Neural progenitor cell (in vitro differentiated cells): Measurements from ENCODE around the gene DYSF. TPM values are rescaled to one million over a fixed set of nuclear protein-coding genes. Genes with fewer than 3 reads are reported as not detected.

ENCODE experiments used
- DNase-seq: peaks from one replicate; pipeline ENCODE4 v3.0.0-alpha.2; 2016; ENCODE audit warnings: low spot score
- H2AFZ ChIP-seq: fragments of 200-600 bp; sonication (generic); replicated peaks from 2 replicates; pipeline ENCODE4 v1.6.1; 2016; ENCODE audit warnings: antibody characterized with exemption
- H3F3A ChIP-seq: fragments of 200-600 bp; sonication (generic); 2 replicates; pipeline ENCODE4 v1.6.1; 2016; ENCODE audit warnings: antibody characterized with exemption, low read depth
- H3K27ac ChIP-seq: fragments of 200-600 bp; sonication (generic); 2 replicates; pipeline ENCODE4 v1.5.1; 2016; ENCODE audit warnings: mild to moderate bottlenecking
- H3K27me3 ChIP-seq: fragments of 200-600 bp; sonication (generic); 2 replicates; pipeline ENCODE4 v1.6.1; 2016; ENCODE audit warnings: mild to moderate bottlenecking, moderate library complexity
- H3K36me3 ChIP-seq: fragments of 200-600 bp; sonication (generic); 2 replicates; pipeline ENCODE4 v1.5.1; 2016
- H3K4me1 ChIP-seq: fragments of 200-600 bp; sonication (generic); 2 replicates; pipeline ENCODE4 v1.6.1; 2016; ENCODE audit warnings: mixed run types
- H3K4me2 ChIP-seq: fragments of 200-600 bp; sonication (generic); 2 replicates; pipeline ENCODE4 v1.6.1; 2016
- H3K4me3 ChIP-seq: fragments of 200-600 bp; sonication (generic); 2 replicates; pipeline ENCODE4 v1.5.1; 2016
- H3K79me2 ChIP-seq: fragments of 200-600 bp; sonication (generic); 2 replicates; pipeline ENCODE4 v1.6.1; 2016; ENCODE audit warnings: low read depth
- H3K9ac ChIP-seq: fragments of 200-600 bp; sonication (generic); 2 replicates; pipeline ENCODE4 v1.6.1; 2016
- H3K9me3 ChIP-seq: fragments of 200-600 bp; sonication (generic); 2 replicates; pipeline ENCODE4 v1.5.1; 2016; ENCODE audit warnings: low read depth
- H4K20me1 ChIP-seq: fragments of 200-600 bp; sonication (generic); 2 replicates; pipeline ENCODE4 v1.6.1; 2016; ENCODE audit warnings: low read depth
- H3K27ac Mint-ChIP-seq: 3 replicates; pipeline ENCODE4 v1.8.0; 2021; ENCODE audit warnings: mixed read lengths
- H3K27me3 Mint-ChIP-seq: 2 replicates; pipeline ENCODE4 v1.8.0; 2022; ENCODE audit warnings: low read depth, mild to moderate bottlenecking, inconsistent platforms, moderate library complexity, mixed read lengths; ENCODE audit not compliant: insufficient read depth
- H3K36me3 Mint-ChIP-seq: 3 replicates; pipeline ENCODE4 v1.8.0; 2021; ENCODE audit warnings: mixed read lengths
- H3K4me1 Mint-ChIP-seq: 3 replicates; pipeline ENCODE4 v1.8.0; 2021; ENCODE audit warnings: mixed read lengths
- H3K4me3 Mint-ChIP-seq: 3 replicates; pipeline ENCODE4 v1.8.0; 2021; ENCODE audit warnings: mild to moderate bottlenecking, moderate library complexity, mixed read lengths
- H3K9me3 Mint-ChIP-seq: 3 replicates; pipeline ENCODE4 v1.8.0; 2020; ENCODE audit warnings: mixed read lengths
- EZH2 ChIP-seq: fragments of 200-600 bp; sonication (generic); IDR thresholded peaks from 2 replicates; pipeline ENCODE4 v1.6.1; 2017; ENCODE audit warnings: antibody characterized with exemption, mild to moderate bottlenecking, moderate library complexity
- EZH2phosphoT487 ChIP-seq: fragments of 200-600 bp; sonication (generic); IDR thresholded peaks from 2 replicates; pipeline ENCODE4 v1.6.1; 2017; ENCODE audit warnings: antibody characterized with exemption
- total RNA-seq: library from RNA; depleted of rRNA; stranded (reverse); fragments of >200 nt; gene quantifications from 2 replicates; pipeline ENCODE4 v1.2.3, GENCODE V29; 2015; ENCODE audit warnings: low replicate concordance
- TF ChIP-seq, protein P1 (sequence below): fragments of 200-600 bp; sonication (generic); IDR thresholded peaks from 2 replicates; pipeline ENCODE4 v1.5.1; 2017; ENCODE audit warnings: antibody characterized with exemption, mild to moderate bottlenecking

Gene DYSF
- total RNA-seq, 1 donor from 2014 or later: 0.39 TPM

DNA sequence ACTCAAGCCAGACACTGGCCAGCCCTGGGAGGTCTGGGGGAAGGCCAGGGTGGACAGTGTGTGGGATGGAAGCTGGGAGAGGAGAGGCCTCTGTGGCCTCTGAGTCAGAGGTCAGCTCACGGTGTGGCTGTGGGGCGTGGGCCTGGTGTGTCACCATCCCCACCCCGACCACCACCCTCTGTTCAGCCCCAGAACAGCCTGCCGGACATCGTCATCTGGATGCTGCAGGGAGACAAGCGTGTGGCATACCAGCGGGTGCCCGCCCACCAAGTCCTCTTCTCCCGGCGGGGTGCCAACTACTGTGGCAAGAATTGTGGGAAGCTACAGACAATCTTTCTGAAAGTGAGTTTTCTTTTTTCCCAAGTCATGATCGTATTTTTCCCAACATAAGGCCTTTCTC is 110.5 kb downstream of the DYSF start:
- H3K9me3 ChIP-seq: no peaks in the 10 kb centered on the region
- H2AFZ ChIP-seq: no peak overlapping the region
- no peaks in the 10 kb centered on the region for H4K20me1 ChIP-seq
- no peak for DNase-seq
- Mint-ChIP-seq H3K4me3 (no peak overlapping the region), H3K4me1 (no peaks in the 10 kb centered on the region), H3K9me3 (no peaks in the 10 kb centered on the region), H3K27ac (no peak overlapping the region), H3K36me3 (no peaks in the 10 kb centered on the region), H3K27me3 (peaks cover 2% of the 10 kb centered on the region)
- H3K27ac ChIP-seq: no peak overlapping the region
- H3K27me3 ChIP-seq: no peaks in the 10 kb centered on the region
- H3K79me2 ChIP-seq: no peaks in the 10 kb centered on the region
- H3K9ac ChIP-seq: no peak overlapping the region
- TF ChIP-seq EZH2phosphoT487 (no peak), EZH2 (no peak)
- TF ChIP-seq, protein P1, sequence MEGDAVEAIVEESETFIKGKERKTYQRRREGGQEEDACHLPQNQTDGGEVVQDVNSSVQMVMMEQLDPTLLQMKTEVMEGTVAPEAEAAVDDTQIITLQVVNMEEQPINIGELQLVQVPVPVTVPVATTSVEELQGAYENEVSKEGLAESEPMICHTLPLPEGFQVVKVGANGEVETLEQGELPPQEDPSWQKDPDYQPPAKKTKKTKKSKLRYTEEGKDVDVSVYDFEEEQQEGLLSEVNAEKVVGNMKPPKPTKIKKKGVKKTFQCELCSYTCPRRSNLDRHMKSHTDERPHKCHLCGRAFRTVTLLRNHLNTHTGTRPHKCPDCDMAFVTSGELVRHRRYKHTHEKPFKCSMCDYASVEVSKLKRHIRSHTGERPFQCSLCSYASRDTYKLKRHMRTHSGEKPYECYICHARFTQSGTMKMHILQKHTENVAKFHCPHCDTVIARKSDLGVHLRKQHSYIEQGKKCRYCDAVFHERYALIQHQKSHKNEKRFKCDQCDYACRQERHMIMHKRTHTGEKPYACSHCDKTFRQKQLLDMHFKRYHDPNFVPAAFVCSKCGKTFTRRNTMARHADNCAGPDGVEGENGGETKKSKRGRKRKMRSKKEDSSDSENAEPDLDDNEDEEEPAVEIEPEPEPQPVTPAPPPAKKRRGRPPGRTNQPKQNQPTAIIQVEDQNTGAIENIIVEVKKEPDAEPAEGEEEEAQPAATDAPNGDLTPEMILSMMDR: no peak
- no peak overlapping the region for H3K4me3 ChIP-seq
- no peaks in the 10 kb centered on the region for H3K4me1 ChIP-seq
- H3K36me3 ChIP-seq: no peaks in the 10 kb centered on the region
- no peaks in the 10 kb centered on the region for H3F3A ChIP-seq
- no peak overlapping the region for H3K4me2 ChIP-seq

DNA sequence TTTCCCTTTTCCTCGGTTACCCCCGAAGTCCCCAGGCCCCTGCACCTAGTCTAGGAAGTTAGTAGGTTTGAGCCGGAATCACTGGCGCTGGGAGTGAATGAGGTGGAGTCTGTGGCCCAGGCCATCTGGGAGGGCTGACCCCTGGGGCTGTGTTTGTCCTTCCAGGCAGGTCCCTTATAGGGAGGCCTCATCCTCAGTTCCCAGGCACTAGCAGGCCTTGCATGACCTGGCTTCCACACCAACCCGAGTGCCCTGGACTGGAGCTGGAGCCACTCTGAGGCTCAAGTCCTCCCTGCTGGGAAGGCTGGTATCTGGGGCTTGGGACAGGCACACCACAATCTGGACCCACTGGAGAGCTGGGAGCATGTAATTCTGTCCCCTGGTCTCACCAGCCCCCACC is 111.0 kb downstream of the DYSF start:
- Mint-ChIP-seq H3K9me3 (no peaks in the 10 kb centered on the region), H3K27ac (no peak overlapping the region), H3K36me3 (no peaks in the 10 kb centered on the region), H3K27me3 (peaks cover 2% of the 10 kb centered on the region), H3K4me1 (no peaks in the 10 kb centered on the region), H3K4me3 (no peak overlapping the region)
- Histone ChIP-seq H3K9ac (no peak overlapping the region), H3K4me3 (no peak overlapping the region), H3K9me3 (no peaks in the 10 kb centered on the region), H3K4me2 (no peak overlapping the region), H4K20me1 (no peaks in the 10 kb centered on the region), H3K79me2 (no peaks in the 10 kb centered on the region), H3K36me3 (no peaks in the 10 kb centered on the region), H2AFZ (no peak overlapping the region), H3K27ac (no peak overlapping the region), H3K27me3 (no peaks in the 10 kb centered on the region), H3F3A (no peaks in the 10 kb centered on the region), H3K4me1 (no peaks in the 10 kb centered on the region)
- no peak for TF ChIP-seq EZH2phosphoT487
- TF ChIP-seq, protein P1: no peak
- no peak for TF ChIP-seq EZH2
- DNase-seq: no peak

DNA sequence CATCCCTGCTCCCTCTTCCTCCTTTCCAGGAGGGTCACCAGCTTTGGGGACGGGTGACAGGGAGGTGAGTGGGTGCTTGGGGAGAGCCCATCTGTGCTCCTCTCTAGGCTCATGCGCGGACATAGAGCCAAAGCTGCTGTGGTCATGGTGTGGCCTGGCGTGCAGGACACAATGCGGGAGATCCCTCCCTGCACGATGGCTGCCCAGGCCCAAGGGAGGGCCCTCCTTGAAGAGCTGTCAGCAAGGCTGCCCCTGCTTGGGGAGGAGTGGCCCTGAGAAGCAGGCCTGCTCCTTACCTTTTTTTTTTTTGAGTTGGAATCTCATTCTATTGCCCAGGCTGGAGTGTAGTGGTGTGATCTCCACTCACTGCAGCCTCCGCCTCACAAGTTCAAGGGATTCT is 111.4 kb downstream of the DYSF start:
- H3K27ac ChIP-seq: no peak overlapping the region
- H3K27me3 ChIP-seq: no peaks in the 10 kb centered on the region
- no peaks in the 10 kb centered on the region for H3K9me3 Mint-ChIP-seq
- no peaks in the 10 kb centered on the region for H3K4me1 ChIP-seq
- H3K4me3 ChIP-seq: no peak overlapping the region
- no peak overlapping the region for H3K4me3 Mint-ChIP-seq
- no peaks in the 10 kb centered on the region for H3K79me2 ChIP-seq
- no peak overlapping the region for H3K27ac Mint-ChIP-seq
- H3K36me3 Mint-ChIP-seq: no peaks in the 10 kb centered on the region
- no peaks in the 10 kb centered on the region for H3K36me3 ChIP-seq
- no peaks in the 10 kb centered on the region for H4K20me1 ChIP-seq
- H3K27me3 Mint-ChIP-seq: peaks cover 3% of the 10 kb centered on the region
- H3K4me2 ChIP-seq: no peak overlapping the region
- no peaks in the 10 kb centered on the region for H3F3A ChIP-seq
- no peaks in the 10 kb centered on the region for H3K4me1 Mint-ChIP-seq
- DNase-seq: no peak
- H3K9ac ChIP-seq: no peak overlapping the region
- TF ChIP-seq EZH2phosphoT487 (no peak), EZH2 (no peak)
- TF ChIP-seq, protein P1: no peak
- no peaks in the 10 kb centered on the region for H3K9me3 ChIP-seq
- H2AFZ ChIP-seq: no peak overlapping the region

DNA sequence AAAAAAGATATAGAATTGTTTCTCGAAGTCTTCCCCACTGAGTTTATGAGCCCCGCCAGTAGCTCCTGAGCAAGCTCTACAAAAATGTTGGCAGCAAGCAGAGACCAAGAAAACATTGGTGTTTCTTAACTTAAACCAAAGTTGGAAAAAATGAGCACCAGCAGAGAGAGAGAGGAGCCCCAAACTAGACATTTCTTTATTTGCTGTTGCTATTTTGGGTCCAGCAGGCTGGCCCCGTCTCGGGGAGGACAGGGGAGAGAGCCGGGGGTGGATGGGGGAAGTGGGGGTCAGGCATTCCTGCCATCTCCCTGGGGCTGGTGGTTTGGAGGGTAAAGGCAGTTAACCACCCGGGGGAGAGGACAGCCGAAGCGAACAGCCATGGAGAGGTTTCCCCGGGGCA is 113.0 kb downstream of the DYSF start:
- peaks cover 5% of the 10 kb centered on the region for H3K27me3 Mint-ChIP-seq
- H2AFZ ChIP-seq: no peak overlapping the region
- no peaks in the 10 kb centered on the region for H3K79me2 ChIP-seq
- no peaks in the 10 kb centered on the region for H3K9me3 Mint-ChIP-seq
- H3K27me3 ChIP-seq: no peaks in the 10 kb centered on the region
- H3K4me3 Mint-ChIP-seq: no peak overlapping the region
- H3K4me1 Mint-ChIP-seq: no peaks in the 10 kb centered on the region
- no peaks in the 10 kb centered on the region for H3F3A ChIP-seq
- no peak overlapping the region for H3K4me2 ChIP-seq
- no peaks in the 10 kb centered on the region for H3K9me3 ChIP-seq
- H3K36me3 ChIP-seq: no peaks in the 10 kb centered on the region
- H3K9ac ChIP-seq: no peak overlapping the region
- H4K20me1 ChIP-seq: no peaks in the 10 kb centered on the region
- no peak overlapping the region for H3K4me3 ChIP-seq
- H3K27ac Mint-ChIP-seq: no peak overlapping the region
- no peak overlapping the region for H3K27ac ChIP-seq
- H3K36me3 Mint-ChIP-seq: no peaks in the 10 kb centered on the region
- no peaks in the 10 kb centered on the region for H3K4me1 ChIP-seq
- DNase-seq: no peak
- TF ChIP-seq EZH2 (no peak), EZH2phosphoT487 (no peak)
- TF ChIP-seq, protein P1: no peak
